ENCODE results near the gene ALPI.

DNA sequence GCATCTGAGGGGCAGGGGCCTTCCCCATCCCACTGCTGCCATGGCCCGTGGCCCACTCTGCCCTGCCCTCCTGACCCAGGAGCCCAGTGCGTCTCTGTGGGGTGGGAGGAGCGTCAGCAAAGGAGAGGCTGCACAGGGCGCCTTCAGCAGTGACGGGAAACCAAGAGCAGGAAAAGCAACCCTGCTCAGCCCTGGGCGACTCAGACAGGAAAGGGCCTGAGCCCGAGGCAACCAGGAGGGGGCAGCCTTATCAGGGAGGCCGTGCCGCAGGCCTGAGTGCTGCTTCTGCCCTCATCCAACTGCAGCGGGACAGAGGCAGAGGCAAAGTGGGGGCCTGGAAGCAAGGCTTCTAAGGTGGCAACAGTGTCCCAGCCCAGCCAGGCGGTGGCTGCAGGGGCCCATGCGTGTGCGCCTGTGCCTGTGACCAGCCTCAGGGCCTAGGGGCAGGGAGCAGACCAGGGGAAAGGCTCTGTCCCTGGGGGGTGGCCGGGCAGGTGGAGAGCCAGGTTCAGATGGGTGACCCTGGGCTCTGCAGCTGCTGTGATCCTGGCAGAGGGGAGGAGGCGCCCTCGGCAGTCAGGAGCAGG is 23.3 kb upstream of the ALPI start:
- TF ChIP-seq, protein P1, sequence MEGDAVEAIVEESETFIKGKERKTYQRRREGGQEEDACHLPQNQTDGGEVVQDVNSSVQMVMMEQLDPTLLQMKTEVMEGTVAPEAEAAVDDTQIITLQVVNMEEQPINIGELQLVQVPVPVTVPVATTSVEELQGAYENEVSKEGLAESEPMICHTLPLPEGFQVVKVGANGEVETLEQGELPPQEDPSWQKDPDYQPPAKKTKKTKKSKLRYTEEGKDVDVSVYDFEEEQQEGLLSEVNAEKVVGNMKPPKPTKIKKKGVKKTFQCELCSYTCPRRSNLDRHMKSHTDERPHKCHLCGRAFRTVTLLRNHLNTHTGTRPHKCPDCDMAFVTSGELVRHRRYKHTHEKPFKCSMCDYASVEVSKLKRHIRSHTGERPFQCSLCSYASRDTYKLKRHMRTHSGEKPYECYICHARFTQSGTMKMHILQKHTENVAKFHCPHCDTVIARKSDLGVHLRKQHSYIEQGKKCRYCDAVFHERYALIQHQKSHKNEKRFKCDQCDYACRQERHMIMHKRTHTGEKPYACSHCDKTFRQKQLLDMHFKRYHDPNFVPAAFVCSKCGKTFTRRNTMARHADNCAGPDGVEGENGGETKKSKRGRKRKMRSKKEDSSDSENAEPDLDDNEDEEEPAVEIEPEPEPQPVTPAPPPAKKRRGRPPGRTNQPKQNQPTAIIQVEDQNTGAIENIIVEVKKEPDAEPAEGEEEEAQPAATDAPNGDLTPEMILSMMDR (IDR thresholded peaks at IDR 0.05), result no peak
- no peak for TF ChIP-seq POLR2AphosphoS5 (IDR thresholded peaks at IDR 0.05)
- TF ChIP-seq POLR2A (IDR thresholded peaks at IDR 0.05; ENCODE audit: low read depth), result no peak

All from esophagus muscularis mucosa (tissue), 3 donors.